ENCODE data around the gene ZCWPW1. TPM values are rescaled to one million over a fixed set of nuclear protein-coding genes. Genes with fewer than 3 reads are reported as not detected.

The ZCWPW1 gene
- total and polyA plus RNA-seq, 2 of the 13 experiments (the other 11 are each of a cell fraction or from before 2014, with no cell fraction given) = 2.4 to 2.5 TPM

- TF ChIP-seq PAXIP1 (CRISPR knock-in tag; conservative IDR thresholded peaks at IDR 0.05) = no peak
- TF ChIP-seq ZNF709 (CRISPR knock-in tag; IDR thresholded peaks at IDR 0.05) = 0 out of 2 replicates have a peak, but pooled peaks have one; percentile 39
- no peak for TF ChIP-seq EHMT2 (IDR thresholded peaks at IDR 0.05; ENCODE audit: borderline replicate concordance, low read depth, low read length)
- no peak for TF ChIP-seq YY1 (IDR thresholded peaks at IDR 0.05; ENCODE audit: insufficient read depth, insufficient replicate concordance, low read depth, low read length)
- no peak for TF ChIP-seq SOX5 (CRISPR knock-in tag; IDR thresholded peaks at IDR 0.05; ENCODE audit: borderline replicate concordance)
- TF ChIP-seq ZNF337 (CRISPR knock-in tag; IDR thresholded peaks at IDR 0.05; ENCODE audit: borderline replicate concordance, low read depth) = no peak
- TF ChIP-seq HOXD1 (CRISPR knock-in tag; IDR thresholded peaks at IDR 0.05) = no peak
- no peak for TF ChIP-seq GABPA (IDR thresholded peaks at IDR 0.05; ENCODE audit: low read depth, low read length)
- no peak for TF ChIP-seq GABPA (CRISPR knock-in tag; IDR thresholded peaks at IDR 0.05; ENCODE audit: low read depth)
- no peak for TF ChIP-seq MIER2 (CRISPR knock-in tag; IDR thresholded peaks at IDR 0.05)
- no peak for TF ChIP-seq ZNF260 (CRISPR knock-in tag; IDR thresholded peaks at IDR 0.05; ENCODE audit: borderline replicate concordance, low read depth)
- no peak; the same call in 1 of the 2 replicates for TF ChIP-seq SIX1 (CRISPR knock-in tag; IDR thresholded peaks at IDR 0.05; ENCODE audit: borderline replicate concordance)
- no peak for TF ChIP-seq ATRX (CRISPR knock-in tag; IDR thresholded peaks at IDR 0.05; ENCODE audit: borderline replicate concordance)
- peak; percentile 63 for TF ChIP-seq SRSF4 (IDR thresholded peaks at IDR 0.05; ENCODE audit: low read depth, low read length, poor library complexity, severe bottlenecking)
- no peak for TF ChIP-seq ZHX2 (IDR thresholded peaks at IDR 0.05; ENCODE audit: low read depth)
- TF ChIP-seq ZHX2 (CRISPR knock-in tag; IDR thresholded peaks at IDR 0.05; ENCODE audit: borderline replicate concordance) = peak; percentile 48; the same call in 1 of the 2 replicates
- TF ChIP-seq ZNF614 (CRISPR knock-in tag; IDR thresholded peaks at IDR 0.05; ENCODE audit: borderline replicate concordance) = 0 out of 2 replicates have a peak, but pooled peaks have one; percentile 5
- TF ChIP-seq FIP1L1 (IDR thresholded peaks at IDR 0.05; ENCODE audit: borderline replicate concordance, insufficient read depth, low read depth, low read length) = no peak
- TF ChIP-seq ZFP1 (CRISPR knock-in tag; IDR thresholded peaks at IDR 0.05) = no peak
- no peak for TF ChIP-seq ASH2L (IDR thresholded peaks at IDR 0.05; ENCODE audit: insufficient read length, low read depth, low read length)
Measured at GRCh38 chr7:100429637-100430492, 1.4 kb upstream of the ZCWPW1 start, which contains the start of gene MEPCE (continued).

Data from HepG2 (cell line).